HepG2 (cell line): ENCODE measurements around the gene IL1A. TPM values are rescaled to one million over a fixed set of nuclear protein-coding genes. Genes with fewer than 3 reads are reported as not detected.

Experiments used
- ATAC-seq: fragments of 200-7000 bp; cut with Tn5 transposase; 3 replicates; pipeline ENCODE4 v1.9.1; 2020; ENCODE audit warnings: mild to moderate bottlenecking, moderate library complexity
- BruUV-seq: library from RNA; stranded (reverse); fragments of 400-500 nt; replicated peaks from 2 replicates; lab custom pipeline; 2021; lab: Mats Ljungman, UMichigan
- CTCF ChIA-PET: fragments of 300-600 bp; formaldehyde crosslinking; extraction: SDS; loops from one replicate; lab custom pipeline; 2021; ENCODE audit warnings: low total read pairs, inconsistent platforms, low intra/inter-chr PET ratio; lab: Yijun Ruan, JAX
- POLR2A ChIA-PET: fragments of 350-600 bp; sonication (Branson Sonifier 250); formaldehyde crosslinking; loops from one replicate; lab custom pipeline; 2020; ENCODE audit warnings: antibody characterized with exemption, inconsistent platforms; lab: Yijun Ruan, JAX
- DNase-seq: peaks from one replicate; pipeline ENCODE4 v3.0.0-alpha.2; 2015; ENCODE audit warnings: low spot score
- FAIRE-seq: peaks from 3 replicates; lab custom pipeline; 2011; peaks lifted over from hg19 to GRCh38; lab: Jason Lieb, UNC
- H2AFZ ChIP-seq: one replicate; pipeline ENCODE4 v1.6.1; 2011; ENCODE audit warnings: low read length, inconsistent platforms
- H3K27ac ChIP-seq: fragments of 300-600 bp; 3 replicates; pipeline ENCODE4 v1.8.0; 2011; ENCODE audit warnings: mixed run types, mild to moderate bottlenecking, mixed read lengths, low read length, inconsistent platforms; ENCODE audit not compliant: insufficient read depth; ENCODE audit errors: extremely low read length
- H3K27me3 ChIP-seq, 2 experiments: fragments of 200-600 bp in 1 of 2; 2 replicates in 1 of 2; 3 replicates in 1 of 2; pipeline versions ENCODE4 v1.6.0 to v1.8.0; 2011; ENCODE audit warnings: low read length in 2 of 2, mild to moderate bottlenecking in 2 of 2, moderate library complexity in 2 of 2, inconsistent platforms in 1 of 2; ENCODE audit not compliant: insufficient read depth in 2 of 2, control insufficient read depth in 1 of 2
- H3K36me3 ChIP-seq, 2 experiments: fragments of 200-600 bp in 1 of 2; replicated peaks in 1 of 2; 2 replicates in 1 of 2; 3 replicates in 1 of 2; pipeline versions ENCODE4 v1.5.1 to v1.8.0; 2011; ENCODE audit warnings: low read length in 2 of 2, inconsistent platforms in 1 of 2; ENCODE audit not compliant: insufficient read depth in 2 of 2, control insufficient read depth in 1 of 2
- H3K4me1 ChIP-seq: 2 replicates; pipeline ENCODE4 v1.5.1; 2012; ENCODE audit warnings: low read length, inconsistent platforms; ENCODE audit not compliant: insufficient read depth
- H3K4me2 ChIP-seq: 2 replicates; pipeline ENCODE4 v1.6.0; 2011; ENCODE audit warnings: low read depth, low read length, inconsistent platforms
- H3K4me3 ChIP-seq, 3 experiments: fragments of 200-600 bp in 1 of 3; sonication (generic), shearing (Covaris generic) in 1 of 3; replicated peaks in 1 of 3; 2 replicates each; pipeline ENCODE4 v1.5.1; 2011 to 2016; ENCODE audit warnings: low read length in 3 of 3, inconsistent platforms in 2 of 3, low read depth in 2 of 3, mild to moderate bottlenecking in 2 of 3, control low read depth in 1 of 3, mixed read lengths in 1 of 3; ENCODE audit not compliant: insufficient read depth in 1 of 3
- H3K79me2 ChIP-seq: one replicate; pipeline ENCODE4 v1.6.1; 2011; ENCODE audit warnings: low read length, inconsistent platforms; ENCODE audit not compliant: insufficient read depth
- H3K9ac ChIP-seq: 2 replicates; pipeline ENCODE4 v1.6.0; 2011; ENCODE audit warnings: mild to moderate bottlenecking, low read depth, low read length, inconsistent platforms; ENCODE audit not compliant: insufficient read depth
- H3K9me3 ChIP-seq: 2 replicates; pipeline ENCODE4 v1.5.1; 2012; ENCODE audit warnings: mild to moderate bottlenecking, low read length
- H4K20me1 ChIP-seq: 2 replicates; pipeline ENCODE4 v1.6.0; 2011; ENCODE audit warnings: inconsistent platforms, mild to moderate bottlenecking, low read length, moderate library complexity; ENCODE audit not compliant: insufficient read depth
- CBX5 ChIP-seq: sonication (generic); formaldehyde crosslinking; IDR thresholded peaks from 2 replicates; pipeline ENCODE4 v1.4.0; 2020; ENCODE audit warnings: missing genetic modification reagents, borderline replicate concordance
- FOXA3 ChIP-seq: IDR thresholded peaks from 2 replicates; pipeline ENCODE4 v1.6.1; 2016; ENCODE audit warnings: missing genetic modification reagents, missing compliant biosample characterization
- FOXM1 ChIP-seq: sonication (generic); formaldehyde crosslinking; IDR thresholded peaks from 2 replicates; pipeline ENCODE4 v1.5.0; 2020; ENCODE audit warnings: missing genetic modification reagents
- GPBP1L1 ChIP-seq: sonication (generic); formaldehyde crosslinking; IDR thresholded peaks from 2 replicates; pipeline ENCODE4 v1.5.0; 2020; ENCODE audit warnings: mild to moderate bottlenecking, missing genetic modification reagents
- JUNB ChIP-seq: sonication (generic); formaldehyde crosslinking; IDR thresholded peaks from 2 replicates; pipeline ENCODE4 v1.8.0; 2022; ENCODE audit warnings: missing genetic modification reagents, mild to moderate bottlenecking, borderline replicate concordance
- NCOA5 ChIP-seq: sonication (generic); formaldehyde crosslinking; IDR thresholded peaks from 2 replicates; pipeline ENCODE4 v1.4.0; 2020; ENCODE audit warnings: missing genetic modification reagents
- NR2C2 ChIP-seq: sonication (generic); formaldehyde crosslinking; IDR thresholded peaks from 2 replicates; pipeline ENCODE4 v1.4.0; 2020; ENCODE audit warnings: missing genetic modification reagents, mild to moderate bottlenecking, moderate library complexity, borderline replicate concordance
- PRMT3 ChIP-seq: sonication (generic); formaldehyde crosslinking; IDR thresholded peaks from 2 replicates; pipeline ENCODE4 v1.8.1; 2022; ENCODE audit warnings: low read depth, mild to moderate bottlenecking, moderate library complexity, missing genetic modification reagents, borderline replicate concordance
- SPEN ChIP-seq: sonication (generic); formaldehyde crosslinking; IDR thresholded peaks from 2 replicates; pipeline ENCODE4 v1.5.1; 2020; ENCODE audit warnings: low read depth, mild to moderate bottlenecking, missing genetic modification reagents
- YEATS2 ChIP-seq: sonication (generic); formaldehyde crosslinking; IDR thresholded peaks from 2 replicates; pipeline ENCODE4 v1.4.0; 2020; ENCODE audit warnings: missing genetic modification reagents, borderline replicate concordance
- ZBTB33 ChIP-seq: sonication (generic); formaldehyde crosslinking; IDR thresholded peaks from 2 replicates; pipeline ENCODE4 v1.4.0; 2020; ENCODE audit warnings: missing genetic modification reagents
- ZNF33B ChIP-seq: sonication (generic); formaldehyde crosslinking; IDR thresholded peaks from 2 replicates; pipeline ENCODE4 v1.5.1; 2020; ENCODE audit warnings: mild to moderate bottlenecking, missing genetic modification reagents
- ZNF652 ChIP-seq: IDR thresholded peaks from 2 replicates; pipeline ENCODE4 v1.6.1; 2016; ENCODE audit warnings: low read depth, borderline replicate concordance
- ZNF740 ChIP-seq: sonication (generic); formaldehyde crosslinking; IDR thresholded peaks from 2 replicates; pipeline ENCODE4 v1.4.0; 2020; ENCODE audit warnings: missing genetic modification reagents
- WGBS: methylation state at CpG from one replicate; pipeline ENCODE4 v1.1.6; 2017; ENCODE audit warnings: low lambda C conversion rate; 5-methylcytosine and 5-hydroxymethylcytosine counted together
- in situ Hi-C: cut with HindIII; loops from 2 replicates; pipeline ENCODE4 v1.10.0; 2017; ENCODE audit warnings: low pct_unique_long_range_greater_than_20kb; ENCODE audit not compliant: extremely low pct_ligation_motif_present
- intact Hi-C: fragments of 100-400 bp; cut with micrococcal nuclease; formaldehyde crosslinking; loops from one replicate; pipeline ENCODE4 v1.10.0; 2022; ENCODE audit not compliant: unreplicated experiment
- polyA plus RNA-seq, 8 experiments: library from polyadenylated mRNA; depleted of rRNA in 3 of 8; stranded (reverse) in 7 of 8; unstranded in 1 of 8; fragments of >200 nt; fragmentation: Illumina TruSeq in 4 of 8; extraction: Trizol in 4 of 8; gene quantifications; 2 replicates each; pipeline versions ENCODE4 v1.2.1 to v1.2.3, GENCODE V29; 2011 to 2016; ENCODE audit warnings: low read depth in 4 of 8, missing spikeins in 1 of 8, mixed read lengths in 1 of 8; ENCODE audit not compliant: insufficient read depth in 1 of 8
- total RNA-seq, 5 experiments: library from RNA; depleted of rRNA; stranded (reverse); fragments of >200 nt; fragmentation: Illumina TruSeq; extraction: Trizol; gene quantifications; 2 replicates each; pipeline ENCODE4 v1.2.3, GENCODE V29; 2016; ENCODE audit warnings: low read depth in 1 of 5

IL1A gene
- total and polyA plus RNA-seq, 2 of the 13 experiments (the other 11 are each of a cell fraction or from before 2014, with no cell fraction given), result not detected

- Histone ChIP-seq H4K20me1 (no peaks in the 10 kb centered on the region), H3K9ac (no peak overlapping the region), H3K4me1 (peaks cover 38% of the 10 kb centered on the region), H3K9me3 (no peaks in the 10 kb centered on the region), H3K36me3 (no peaks in the 10 kb centered on the region), H2AFZ (no peak overlapping the region), H3K4me2 (no peak overlapping the region), H3K79me2 (no peaks in the 10 kb centered on the region), H3K27ac (no peak overlapping the region), H3K27me3 (no peaks in the 10 kb centered on the region), H3K4me3 (no peak overlapping the region)
- intact Hi-C loops (no loop called here), in situ Hi-C loops (no loop called here)
- FAIRE-seq (no peak), ATAC-seq (no peak), DNase-seq (no peak)
- ChIA-PET CTCF (no interaction called here), POLR2A (no interaction called here)
- 94% methylated on average over 3 of the region's 3 CpGs for WGBS
- TF ChIP-seq FOXM1, result no peak
- no peak for TF ChIP-seq YEATS2 (CRISPR knock-in tag)
- TF ChIP-seq JUNB (CRISPR knock-in tag), result no peak
- no peak for TF ChIP-seq ZNF740 (CRISPR knock-in tag)
- TF ChIP-seq ZNF652 (CRISPR knock-in tag), result no peak
- no peak for TF ChIP-seq PRMT3 (CRISPR knock-in tag)
- no peak for TF ChIP-seq NCOA5 (CRISPR knock-in tag)
- no peak for TF ChIP-seq NR2C2 (CRISPR knock-in tag)
- no peak for TF ChIP-seq ZBTB33 (CRISPR knock-in tag)
- TF ChIP-seq CBX5 (CRISPR knock-in tag), result no peak
- TF ChIP-seq ZNF33B (CRISPR knock-in tag), result no peak
- no peak for TF ChIP-seq FOXA3 (CRISPR knock-in tag)
- TF ChIP-seq GPBP1L1 (CRISPR knock-in tag), result no peak
- no peak for TF ChIP-seq SPEN (CRISPR knock-in tag)
- no TSS peak for BruUV-seq
Observed at GRCh38 chr2:112793449-112793978, 9.2 kb upstream of the IL1A start.
